H1 (cell line): ENCODE measurements around the gene SHANK2. TPM values are rescaled to one million over a fixed set of nuclear protein-coding genes. Genes with fewer than 3 reads are reported as not detected.

ENCODE experiments used
- CTCF ChIA-PET: fragments of 300-600 bp; sonication (Branson Sonifier 250); formaldehyde crosslinking; loops from one replicate; lab custom pipeline; 2021; ENCODE audit not compliant: partially characterized antibody; lab: Charles Lee
- POLR2A ChIA-PET: fragments of 300-600 bp; sonication (Branson Sonifier 250); formaldehyde crosslinking; loops from one replicate; lab custom pipeline; 2021; ENCODE audit warnings: inconsistent platforms; ENCODE audit not compliant: partially characterized antibody; lab: Charles Lee
- DNase-seq, 2 experiments: peaks; one replicate each; pipeline versions ENCODE4 v3.0.0 to v3.0.0-alpha.2; 2010 to 2022; ENCODE audit warnings: low spot score in 2 of 2, low read depth in 1 of 2, mixed read lengths in 1 of 2
- FAIRE-seq: peaks from 2 replicates; lab custom pipeline; 2011; peaks lifted over from hg19 to GRCh38; lab: Jason Lieb, UNC
- H2AFZ ChIP-seq: 2 replicates; pipeline ENCODE4 v1.8.1; 2012; ENCODE audit warnings: low read length, inconsistent platforms
- H2AK5ac ChIP-seq: 2 replicates; pipeline ENCODE4 v1.6.1; 2013; ENCODE audit warnings: low read depth, low read length
- H2BK120ac ChIP-seq: replicated peaks from 2 replicates; pipeline ENCODE3; 2013; ENCODE audit warnings: low read depth, low read length, inconsistent platforms
- H2BK12ac ChIP-seq: 2 replicates; pipeline ENCODE4 v1.6.1; 2013; ENCODE audit warnings: low read depth, low read length
- H2BK15ac ChIP-seq: 2 replicates; pipeline ENCODE4 v1.6.1; 2013; ENCODE audit warnings: low read length
- H2BK20ac ChIP-seq: 2 replicates; pipeline ENCODE4 v1.6.1; 2013; ENCODE audit warnings: low read length
- H2BK5ac ChIP-seq: 2 replicates; pipeline ENCODE4 v1.6.1; 2013; ENCODE audit warnings: low read depth, low read length
- H3K14ac ChIP-seq: 2 replicates; pipeline ENCODE4 v1.6.1; 2013; ENCODE audit warnings: inconsistent platforms; ENCODE audit not compliant: insufficient read length
- H3K18ac ChIP-seq: 2 replicates; pipeline ENCODE4 v1.6.1; 2013; ENCODE audit warnings: low read length; ENCODE audit errors: extremely low read depth
- H3K23ac ChIP-seq: 2 replicates; pipeline ENCODE4 v1.6.1; 2013; ENCODE audit warnings: inconsistent platforms; ENCODE audit not compliant: insufficient read length
- H3K23me2 ChIP-seq: 2 replicates; pipeline ENCODE4 v1.6.1; 2013; ENCODE audit warnings: low read depth, low read length
- H3K27ac ChIP-seq: 2 replicates; pipeline ENCODE4 v1.6.1; 2011; ENCODE audit warnings: low read depth, low read length, inconsistent platforms
- H3K27me3 ChIP-seq, 4 experiments: replicated peaks in 1 of 4; 1 replicate in 1 of 4; 2 replicates in 3 of 4; pipeline versions ENCODE4 v1.6.1 to v1.8.1; 2011 to 2013; ENCODE audit warnings: low read length in 3 of 4, mild to moderate bottlenecking in 3 of 4, inconsistent platforms in 2 of 4, mixed read lengths in 2 of 4, moderate library complexity in 1 of 4; ENCODE audit not compliant: control insufficient read depth in 3 of 4, insufficient read depth in 3 of 4; ENCODE audit errors: extremely low read depth in 1 of 4
- H3K36me3 ChIP-seq, 4 experiments: 2 replicates each; pipeline versions ENCODE4 v1.6.1 to v1.8.1; 2011 to 2013; ENCODE audit warnings: mild to moderate bottlenecking in 4 of 4, low read length in 3 of 4, moderate library complexity in 2 of 4, control low read depth in 1 of 4, inconsistent platforms in 1 of 4; ENCODE audit not compliant: insufficient read depth in 4 of 4, control insufficient read depth in 2 of 4
- H3K4ac ChIP-seq: replicated peaks from 2 replicates; pipeline ENCODE3; 2013; ENCODE audit warnings: low read length, low read depth, mixed read lengths, inconsistent platforms; ENCODE audit not compliant: insufficient read length
- H3K4me1 ChIP-seq, 4 experiments: replicated peaks in 1 of 4; 1 replicate in 1 of 4; 2 replicates in 3 of 4; pipeline versions ENCODE4 v1.6.1 to v1.8.1; 2011 to 2013; ENCODE audit warnings: low read length in 3 of 4, inconsistent platforms in 2 of 4, mixed read lengths in 1 of 4; ENCODE audit not compliant: insufficient read depth in 4 of 4, control insufficient read depth in 3 of 4
- H3K4me2 ChIP-seq, 2 experiments: 2 replicates each; pipeline versions ENCODE4 v1.6.1 to v1.8.1; 2011 to 2013; ENCODE audit warnings: low read depth in 2 of 2, low read length in 2 of 2, control low read depth in 1 of 2, inconsistent platforms in 1 of 2, mild to moderate bottlenecking in 1 of 2; ENCODE audit not compliant: insufficient read depth in 1 of 2
- H3K4me3 ChIP-seq, 4 experiments: fragments of 200-600, 300-600 bp in 1 of 4; sonication (generic), shearing (Covaris generic), sonication (Bioruptor Twin) in 1 of 4; 2 replicates each; pipeline versions ENCODE4 v1.5.1 to v1.8.1; 2011 to 2016; ENCODE audit warnings: low read length in 4 of 4, low read depth in 3 of 4, control low read depth in 2 of 4, inconsistent platforms in 2 of 4, mild to moderate bottlenecking in 2 of 4, mixed read lengths in 1 of 4, moderate library complexity in 1 of 4; ENCODE audit not compliant: insufficient read depth in 2 of 4; ENCODE audit errors: extremely low read depth in 1 of 4
- H3K56ac ChIP-seq: replicated peaks from 2 replicates; pipeline ENCODE3; 2013; ENCODE audit warnings: low read depth, mild to moderate bottlenecking, mixed read lengths, low read length, inconsistent platforms; ENCODE audit not compliant: insufficient read length
- H3K79me1 ChIP-seq: 2 replicates; pipeline ENCODE4 v1.6.1; 2013; ENCODE audit warnings: low read depth, low read length, control low read depth
- H3K79me2 ChIP-seq, 2 experiments: 2 replicates each; pipeline versions ENCODE4 v1.6.1 to v1.8.1; 2012 to 2013; ENCODE audit warnings: low read length in 2 of 2, mild to moderate bottlenecking in 2 of 2, inconsistent platforms in 1 of 2; ENCODE audit not compliant: insufficient read depth in 2 of 2, control insufficient read depth in 1 of 2
- H3K9ac ChIP-seq, 4 experiments: replicated peaks in 1 of 4; 1 replicate in 1 of 4; 2 replicates in 3 of 4; pipeline versions ENCODE4 v1.6.1 to v1.8.1; 2011 to 2013; ENCODE audit warnings: low read depth in 3 of 4, low read length in 3 of 4, control low read depth in 2 of 4, mild to moderate bottlenecking in 2 of 4, moderate library complexity in 2 of 4, inconsistent platforms in 1 of 4; ENCODE audit errors: extremely low read depth in 1 of 4
- H3K9me3 ChIP-seq, 2 experiments: 2 replicates each; pipeline versions ENCODE4 v1.6.1 to v1.8.1; 2012 to 2013; ENCODE audit warnings: mild to moderate bottlenecking in 2 of 2, moderate library complexity in 2 of 2, control low read depth in 1 of 2, inconsistent platforms in 1 of 2, low read depth in 1 of 2, low read length in 1 of 2, mixed read lengths in 1 of 2; ENCODE audit not compliant: insufficient read depth in 2 of 2
- H4K20me1 ChIP-seq, 2 experiments: replicated peaks in 1 of 2; 2 replicates each; pipeline versions ENCODE3 to v1.8.1; 2011 to 2013; ENCODE audit warnings: inconsistent platforms in 2 of 2, low read length in 2 of 2, mild to moderate bottlenecking in 1 of 2; ENCODE audit not compliant: insufficient read depth in 2 of 2, control insufficient read depth in 1 of 2
- H4K5ac ChIP-seq: 2 replicates; pipeline ENCODE4 v1.6.1; 2013; ENCODE audit warnings: low read length, low read depth, mixed read lengths, inconsistent platforms; ENCODE audit not compliant: insufficient read length
- H4K8ac ChIP-seq: 2 replicates; pipeline ENCODE4 v1.8.0; 2013; ENCODE audit warnings: mild to moderate bottlenecking, moderate library complexity, low read length, inconsistent platforms; ENCODE audit not compliant: insufficient read depth; ENCODE audit errors: extremely low read depth
- H4K91ac ChIP-seq: replicated peaks from 2 replicates; pipeline ENCODE3; 2013; ENCODE audit warnings: low read length, mixed read lengths, inconsistent platforms; ENCODE audit not compliant: insufficient read length
- BACH1 ChIP-seq: IDR thresholded peaks from 2 replicates; pipeline ENCODE4 v1.6.1; 2012; ENCODE audit warnings: low read length, improper control_type of control experiment
- E2F6 ChIP-seq: IDR thresholded peaks from 2 replicates; pipeline ENCODE4 v1.6.1; 2012; ENCODE audit warnings: inconsistent platforms
- EP300 ChIP-seq, 2 experiments: IDR thresholded peaks; 1 replicate in 1 of 2; 2 replicates in 1 of 2; pipeline ENCODE4 v1.6.1; 2011 to 2012; ENCODE audit warnings: low read depth in 2 of 2, low read length in 2 of 2, mild to moderate bottlenecking in 2 of 2, borderline replicate concordance in 1 of 2, inconsistent platforms in 1 of 2, moderate library complexity in 1 of 2
- EZH2 ChIP-seq: fragments of 200-600 bp; sonication (generic); IDR thresholded peaks from 2 replicates; pipeline ENCODE4 v1.7.1; 2012; ENCODE audit warnings: low read depth, mild to moderate bottlenecking, moderate library complexity, low read length, inconsistent platforms; ENCODE audit not compliant: severe bottlenecking
- GTF2F1 ChIP-seq: IDR thresholded peaks from 2 replicates; pipeline ENCODE4 v1.6.1; 2012; ENCODE audit warnings: low read depth, low read length, improper control_type of control experiment, borderline replicate concordance
- PHF8 ChIP-seq: fragments of 200-600 bp; sonication (generic); conservative IDR thresholded peaks from 2 replicates; pipeline ENCODE4 v1.7.1; 2012; ENCODE audit warnings: low read depth, mild to moderate bottlenecking, inconsistent platforms, low read length, moderate library complexity
- SIRT6 ChIP-seq: IDR thresholded peaks from one replicate; pipeline ENCODE4 v1.7.1; 2012; ENCODE audit warnings: low read length, inconsistent platforms
- SP2 ChIP-seq: IDR thresholded peaks from 2 replicates; pipeline ENCODE4 v1.6.1; 2012; ENCODE audit warnings: mild to moderate bottlenecking, low read length, inconsistent platforms
- TEAD4 ChIP-seq: IDR thresholded peaks from 2 replicates; pipeline ENCODE4 v1.6.1; 2012; ENCODE audit warnings: low read depth, low read length, inconsistent platforms, mixed read lengths
- WGBS, 2 experiments: shearing (Covaris generic) in 1 of 2; methylation state at CpG; one replicate each; pipeline versions ENCODE4 v1.1.6 to v1.1.7; 2013 to 2015; ENCODE audit warnings: low lambda C conversion rate in 2 of 2, mixed read lengths in 2 of 2, inconsistent platforms in 1 of 2, low coverage in 1 of 2, missing lambda C conversion rate in 1 of 2; ENCODE audit not compliant: insufficient replicate concordance in 2 of 2, insufficient coverage in 1 of 2, insufficient read length in 1 of 2; ENCODE audit errors: extremely low coverage in 1 of 2, missing lambda C conversion rate in 1 of 2; 5-methylcytosine and 5-hydroxymethylcytosine counted together
- polyA plus RNA-seq, 7 experiments: library from polyadenylated mRNA; depleted of rRNA in 3 of 7; stranded (reverse) in 5 of 7; unstranded in 2 of 7; fragments of >200 nt in 5 of 7; fragments of 200-250 nt in 2 of 7; gene quantifications; 1 replicate in 5 of 7; 2 replicates in 1 of 7; 4 replicates in 1 of 7; pipeline versions ENCODE4 v1.2.1 to v1.2.3, GENCODE V29; 2011 to 2013; ENCODE audit warnings: missing spikeins in 2 of 7, mixed read lengths in 2 of 7
- total RNA-seq: library from RNA; stranded (reverse); fragmentation: NEBNext Ultra II Directional; extraction: Animal tissue kit (Norgen Biotek cat#: 25700); gene quantifications from 2 replicates; pipeline ENCODE4 v1.2.1, GENCODE V29; 2021

SHANK2 gene
- total and polyA plus RNA-seq, 2 of the 8 experiments (the other 6 are each of a cell fraction or from before 2014, with no cell fraction given) = 10.1 to 54.2 TPM

- Histone ChIP-seq H2BK15ac (0 out of 2 replicates have a peak overlapping the region, but pooled peaks have one; percentile 72), H4K8ac (no peak overlapping the region), H3K14ac (no peak overlapping the region), H3K56ac (no peak overlapping the region), H3K23me2 (no peaks in the 10 kb centered on the region), H3K9ac (no peak overlapping the region), H3K23ac (no peak overlapping the region), H3K4ac (no peak overlapping the region), H3K4me3 (no peak overlapping the region), H2BK120ac (no peak overlapping the region), H3K4me1 (peaks cover 0 to 16% (median 7%) of the 10 kb centered on the region in 4 experiments; a peak in 3 of 7 replicates), H3K27me3 (no peaks in the 10 kb centered on the region), H4K20me1 (peaks cover 6 to 17% of the 10 kb centered on the region in 2 experiments), H3K79me1 (peaks cover 6% of the 10 kb centered on the region), H2BK20ac (no peak overlapping the region), H3K27ac (no peak overlapping the region), H2BK5ac (no peak overlapping the region), H3K18ac (no peak overlapping the region; the same call in 1 of the 2 replicates), H2AFZ (no peak overlapping the region), H4K5ac (no peak overlapping the region), H3K4me2 (no peak overlapping the region), H4K91ac (no peak overlapping the region), H3K79me2 (peaks cover 0 to 53% of the 10 kb centered on the region in 2 experiments; a peak in 3 of 4 replicates), H3K9me3 (peaks cover 0 to 3% of the 10 kb centered on the region in 2 experiments; a peak in 1 of 4 replicates), H3K36me3 (peaks cover 0 to 5% (median 0%) of the 10 kb centered on the region in 4 experiments; a peak in 1 of 8 replicates), H2BK12ac (no peak overlapping the region), H2AK5ac (no peak overlapping the region)
- FAIRE-seq (no peak), DNase-seq (no peak)
- POLR2A ChIA-PET = no interaction called here
- CTCF ChIA-PET = interaction anchor here (0.9 to 1.0 kb wide), 2 partner anchors 15 to 44 kb away, joined by 3 to 4 read pairs; no protein-coding TSS in a partner anchor
- 96% methylated on average over 7 of the region's 7 CpGs; no CpG with 5 or more reads in 1 of the 2 experiments for WGBS, 2 experiments
- TF ChIP-seq EZH2 = no peak
- TF ChIP-seq PHF8 = no peak
- TF ChIP-seq TEAD4 = no peak
- TF ChIP-seq SP2 = no peak
- no peak for TF ChIP-seq EP300 (IDR thresholded peaks at IDR 0.05; ENCODE audit: borderline replicate concordance in 1 of 2, low read depth in 2 of 2, low read length in 2 of 2)
- no peak for TF ChIP-seq BACH1
- no peak for TF ChIP-seq GTF2F1
- no peak for TF ChIP-seq SIRT6
- TF ChIP-seq E2F6 = no peak
Observed at GRCh38 chr11:71209181-71209580, 43.2 kb downstream of the SHANK2 start.
